ENCODE data around the gene RFC2.

GRCh38 chr7:74220229-74220628 is 34.0 kb downstream of the RFC2 start:
- TF ChIP-seq POLR2A (IDR thresholded peaks at IDR 0.05) = no peak
- TF ChIP-seq, protein P1, sequence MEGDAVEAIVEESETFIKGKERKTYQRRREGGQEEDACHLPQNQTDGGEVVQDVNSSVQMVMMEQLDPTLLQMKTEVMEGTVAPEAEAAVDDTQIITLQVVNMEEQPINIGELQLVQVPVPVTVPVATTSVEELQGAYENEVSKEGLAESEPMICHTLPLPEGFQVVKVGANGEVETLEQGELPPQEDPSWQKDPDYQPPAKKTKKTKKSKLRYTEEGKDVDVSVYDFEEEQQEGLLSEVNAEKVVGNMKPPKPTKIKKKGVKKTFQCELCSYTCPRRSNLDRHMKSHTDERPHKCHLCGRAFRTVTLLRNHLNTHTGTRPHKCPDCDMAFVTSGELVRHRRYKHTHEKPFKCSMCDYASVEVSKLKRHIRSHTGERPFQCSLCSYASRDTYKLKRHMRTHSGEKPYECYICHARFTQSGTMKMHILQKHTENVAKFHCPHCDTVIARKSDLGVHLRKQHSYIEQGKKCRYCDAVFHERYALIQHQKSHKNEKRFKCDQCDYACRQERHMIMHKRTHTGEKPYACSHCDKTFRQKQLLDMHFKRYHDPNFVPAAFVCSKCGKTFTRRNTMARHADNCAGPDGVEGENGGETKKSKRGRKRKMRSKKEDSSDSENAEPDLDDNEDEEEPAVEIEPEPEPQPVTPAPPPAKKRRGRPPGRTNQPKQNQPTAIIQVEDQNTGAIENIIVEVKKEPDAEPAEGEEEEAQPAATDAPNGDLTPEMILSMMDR (IDR thresholded peaks at IDR 0.05 in 4 of 5, conservative IDR thresholded peaks at IDR 0.05 in 1 of 5) = no peak
